Cerebellar nuclear complex (tissue), 1 donor: Measurements from ENCODE around the gene ADORA1.

Experiments used
- DNase-seq, 2 experiments: peaks; one replicate each; lab custom pipeline; 2025; lab: John Stamatoyannopoulos, UW

The ADORA1 gene

GRCh38 chr1:203186446-203187303, 59.1 kb downstream of the ADORA1 start, which contains the start of gene CHI3L1:
TSS of gene CHI3L1 (minus strand) at chr1:203186704. CDS start at chr1:203186623, 81 bp downstream.
- DNase-seq = peak; percentile 65 to 68

GRCh38 chr1:203187304-203187685, 59.8 kb downstream of the ADORA1 start:
- no peak for DNase-seq

GRCh38 chr1:203187689-203188264, 60.3 kb downstream of the ADORA1 start:
- no peak for DNase-seq

- DNase-seq = no peak
These were observed 61.2 kb downstream of the ADORA1 start for GRCh38 chr1:203188686-203189232.

GRCh38 chr1:203189951-203190352, 62.4 kb downstream of the ADORA1 start:
- no peak for DNase-seq

- DNase-seq = no peak
These were observed 63.4 kb downstream of the ADORA1 start for GRCh38 chr1:203190949-203191348.

- DNase-seq = no peak
These were observed 68.8 kb downstream of the ADORA1 start for GRCh38 chr1:203196371-203196770.

- no peak for DNase-seq
These were observed 70.1 kb downstream of the ADORA1 start for GRCh38 chr1:203197625-203198024.

GRCh38 chr1:203199002-203199401, 71.5 kb downstream of the ADORA1 start:
- DNase-seq = no peak

GRCh38 chr1:203199481-203199815, 71.9 kb downstream of the ADORA1 start:
- no peak for DNase-seq

GRCh38 chr1:203199816-203200571, 72.5 kb downstream of the ADORA1 start:
- DNase-seq = peak; percentile 26 to 44

GRCh38 chr1:203200916-203201315, 73.4 kb downstream of the ADORA1 start:
- no peak for DNase-seq

GRCh38 chr1:203201516-203202205, 74.1 kb downstream of the ADORA1 start:
- no peak for DNase-seq

GRCh38 chr1:203202431-203203245, 75.1 kb downstream of the ADORA1 start:
- no peak for DNase-seq

- no peak for DNase-seq
These were observed 77.2 kb downstream of the ADORA1 start for GRCh38 chr1:203204756-203205155.

- DNase-seq = no peak
These were observed 78.7 kb downstream of the ADORA1 start for GRCh38 chr1:203206129-203206687.

- DNase-seq = no peak
These were observed 80.2 kb downstream of the ADORA1 start for GRCh38 chr1:203207751-203208150.

- DNase-seq = no peak
These were observed 80.7 kb downstream of the ADORA1 start for GRCh38 chr1:203208181-203208580.

GRCh38 chr1:203210350-203210749, 82.8 kb downstream of the ADORA1 start:
- no peak for DNase-seq

GRCh38 chr1:203210988-203211387, 83.5 kb downstream of the ADORA1 start:
- DNase-seq = no peak

GRCh38 chr1:203211812-203212211, 84.3 kb downstream of the ADORA1 start:
- DNase-seq = no peak
